Activated naive CD8-positive, alpha-beta T cell (primary cell): Measurements from ENCODE around the gene HLF.
A peak's percentile ranks its signal among the peaks of the same experiment; 100 is the strongest.

Experiments
- H3K27ac Mint-ChIP-seq: one replicate; pipeline ENCODE4 v1.8.0; 2021; ENCODE audit warnings: mixed read lengths
- H3K27me3 Mint-ChIP-seq: one replicate; pipeline ENCODE4 v1.8.0; 2021; ENCODE audit warnings: mixed read lengths
- H3K36me3 Mint-ChIP-seq: one replicate; pipeline ENCODE4 v1.8.0; 2021; ENCODE audit warnings: mixed read lengths
- H3K4me1 Mint-ChIP-seq: one replicate; pipeline ENCODE4 v1.8.0; 2021; ENCODE audit warnings: low read depth, mixed read lengths
- H3K4me3 Mint-ChIP-seq: one replicate; pipeline ENCODE4 v1.8.0; 2021; ENCODE audit warnings: mild to moderate bottlenecking, mixed read lengths
- H3K9me3 Mint-ChIP-seq: one replicate; pipeline ENCODE4 v1.8.0; 2021; ENCODE audit warnings: low read depth, mixed read lengths

HLF gene

DNA sequence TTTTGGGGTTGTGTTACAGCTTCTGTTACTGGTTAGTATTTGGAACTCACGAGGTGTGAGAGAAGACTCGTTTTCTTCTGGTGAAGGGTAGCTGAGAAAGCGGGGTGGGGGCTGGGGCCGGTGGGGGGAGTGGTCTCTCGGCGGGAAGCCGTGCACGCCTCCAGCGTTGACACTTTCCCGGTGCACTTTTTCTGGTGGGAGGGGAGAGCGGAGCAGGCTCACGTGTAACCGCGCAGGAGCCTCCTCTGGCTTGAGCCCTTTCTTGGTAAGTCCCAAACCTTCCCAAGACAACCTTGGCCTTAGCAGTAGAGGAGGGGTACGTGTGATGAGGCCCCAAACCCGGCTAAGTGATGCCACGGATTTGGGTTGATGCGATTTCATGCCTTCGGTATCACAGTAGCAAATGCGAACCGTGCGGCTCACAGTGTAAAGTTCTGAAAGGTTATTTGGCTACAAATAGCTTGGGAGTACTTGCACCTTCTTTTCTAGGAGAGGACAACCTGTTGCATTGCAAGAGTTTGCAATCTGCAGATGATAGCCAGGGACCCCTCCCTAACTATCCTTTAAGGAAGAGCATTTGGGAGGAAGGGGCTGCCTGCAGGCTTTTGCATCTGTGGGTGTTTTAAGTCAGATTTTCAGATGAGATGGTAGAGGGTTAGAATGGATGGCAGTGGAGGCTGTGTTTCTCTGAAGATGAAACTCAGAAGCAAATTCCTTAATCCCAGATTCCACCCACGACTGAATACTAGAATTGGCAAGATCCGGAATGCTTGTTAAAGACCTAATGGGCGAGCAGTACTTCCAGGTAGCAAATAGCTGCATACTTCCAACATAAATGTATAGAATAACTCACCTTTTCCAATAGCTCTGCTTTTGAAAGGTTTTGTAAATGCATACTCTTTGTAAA is 1.5 kb downstream of the HLF start:
- Mint-ChIP-seq H3K36me3 (no peaks in the 10 kb centered on the region), H3K4me1 (peaks cover 16% of the 10 kb centered on the region), H3K4me3 (peak overlapping the region; percentile 54), H3K27ac (no peak overlapping the region), H3K9me3 (no peaks in the 10 kb centered on the region), H3K27me3 (peaks cover 35% of the 10 kb centered on the region)

GRCh38 chr17:55266958-55267688 is 2.4 kb downstream of the HLF start:
- Mint-ChIP-seq H3K27ac (no peak overlapping the region), H3K9me3 (no peaks in the 10 kb centered on the region), H3K27me3 (peaks cover 32% of the 10 kb centered on the region), H3K36me3 (no peaks in the 10 kb centered on the region), H3K4me3 (no peak overlapping the region), H3K4me1 (peaks cover 18% of the 10 kb centered on the region)

DNA sequence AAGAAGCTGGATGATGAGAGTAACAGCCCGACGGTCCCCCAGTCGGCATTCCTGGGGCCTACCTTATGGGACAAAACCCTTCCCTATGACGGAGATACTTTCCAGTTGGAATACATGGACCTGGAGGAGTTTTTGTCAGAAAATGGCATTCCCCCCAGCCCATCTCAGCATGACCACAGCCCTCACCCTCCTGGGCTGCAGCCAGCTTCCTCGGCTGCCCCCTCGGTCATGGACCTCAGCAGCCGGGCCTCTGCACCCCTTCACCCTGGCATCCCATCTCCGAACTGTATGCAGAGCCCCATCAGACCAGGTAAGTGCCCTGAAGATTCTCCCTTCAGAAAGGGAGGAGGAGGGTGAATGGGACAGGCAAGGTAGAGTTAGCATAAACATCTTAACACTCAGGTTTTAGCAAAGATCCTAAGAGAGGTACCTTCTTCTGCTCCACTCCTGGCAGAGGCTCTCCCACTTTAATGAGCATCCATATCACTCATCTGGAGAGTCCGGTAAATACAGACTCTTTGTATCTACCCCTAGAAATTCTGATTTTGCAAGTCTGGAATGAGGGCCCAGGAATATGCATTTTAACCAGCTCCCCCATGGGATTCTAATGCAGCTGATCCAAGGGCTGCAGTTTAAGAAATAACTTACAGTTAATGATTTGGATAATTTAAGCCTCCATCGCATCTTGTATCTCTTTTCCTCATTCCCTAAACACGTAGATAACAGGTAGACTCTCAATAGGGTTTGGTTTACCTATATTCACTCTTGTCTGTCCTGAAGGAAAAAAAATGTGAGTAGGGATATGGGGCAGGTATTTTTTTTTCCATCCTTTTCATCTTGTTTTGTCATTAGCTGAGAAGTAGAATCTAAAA is 3.3 kb downstream of the HLF start:
- H3K9me3 Mint-ChIP-seq, result no peaks in the 10 kb centered on the region
- H3K27ac Mint-ChIP-seq, result no peak overlapping the region
- no peaks in the 10 kb centered on the region for H3K36me3 Mint-ChIP-seq
- H3K27me3 Mint-ChIP-seq, result peaks cover 29% of the 10 kb centered on the region
- H3K4me3 Mint-ChIP-seq, result no peak overlapping the region
- H3K4me1 Mint-ChIP-seq, result peaks cover 18% of the 10 kb centered on the region

DNA sequence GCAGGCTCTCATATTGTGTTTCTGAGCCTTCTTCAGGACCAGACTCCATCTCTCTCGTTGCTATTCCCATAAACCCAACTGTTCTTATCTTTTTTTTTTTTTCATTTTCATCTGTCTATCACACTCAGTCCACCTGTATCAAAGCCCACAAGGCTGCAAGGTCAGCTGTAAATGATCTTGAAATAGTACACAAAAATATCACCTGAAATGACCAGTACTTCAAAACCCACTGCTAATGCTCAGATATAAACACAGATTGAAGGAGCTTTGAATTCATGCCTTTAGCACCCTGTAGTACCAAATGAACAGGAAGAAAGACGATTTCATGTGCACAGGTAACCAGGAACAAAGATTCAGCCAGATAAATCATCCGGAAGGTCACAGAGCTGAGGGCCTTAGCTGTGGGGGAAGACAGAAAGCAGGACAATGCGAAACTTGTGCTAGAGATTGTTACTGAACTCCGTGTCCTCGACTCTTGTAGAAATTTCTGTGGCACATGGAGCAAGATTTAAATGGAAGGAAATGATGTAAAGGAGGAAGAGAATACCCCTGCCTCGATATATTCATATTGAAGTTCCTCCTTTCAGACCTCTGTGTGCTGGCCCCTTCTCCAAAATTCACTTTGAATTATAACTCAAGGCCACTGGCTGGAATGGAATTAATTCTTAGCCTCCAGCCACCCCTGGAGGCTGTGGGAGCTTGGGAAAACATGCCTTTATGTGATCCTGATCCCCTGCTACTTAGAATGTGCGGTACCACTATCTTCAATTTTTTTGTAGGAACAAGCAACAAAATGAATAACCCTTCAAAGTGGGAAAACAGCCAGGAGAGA is 4.1 kb downstream of the HLF start:
- Mint-ChIP-seq H3K27me3 (peaks cover 29% of the 10 kb centered on the region), H3K4me1 (peaks cover 11% of the 10 kb centered on the region), H3K36me3 (no peaks in the 10 kb centered on the region), H3K4me3 (no peak overlapping the region), H3K27ac (no peak overlapping the region), H3K9me3 (no peaks in the 10 kb centered on the region)

DNA sequence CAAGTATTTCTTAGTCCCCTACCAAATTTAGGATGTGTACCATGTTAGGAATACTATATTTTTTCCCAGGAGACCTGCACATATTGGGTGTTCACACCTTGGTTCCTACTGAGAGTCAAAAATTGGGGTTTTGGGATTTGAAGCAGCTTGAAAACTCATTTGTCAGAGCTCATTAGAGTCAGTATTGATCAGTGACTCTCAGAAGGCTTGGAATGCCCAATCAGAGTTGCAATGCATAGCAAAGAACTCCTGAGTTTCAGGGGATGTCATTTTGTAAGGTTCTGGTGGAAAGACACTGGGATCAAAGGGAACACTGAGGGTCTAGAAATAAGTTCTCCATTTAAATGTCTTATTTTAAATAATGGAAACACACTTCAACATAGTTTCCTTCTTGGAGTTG is 5.1 kb downstream of the HLF start:
- no peaks in the 10 kb centered on the region for H3K9me3 Mint-ChIP-seq
- no peaks in the 10 kb centered on the region for H3K36me3 Mint-ChIP-seq
- H3K27ac Mint-ChIP-seq, result no peak overlapping the region
- peaks cover 4% of the 10 kb centered on the region for H3K4me1 Mint-ChIP-seq
- peaks cover 25% of the 10 kb centered on the region for H3K27me3 Mint-ChIP-seq
- no peak overlapping the region for H3K4me3 Mint-ChIP-seq

DNA sequence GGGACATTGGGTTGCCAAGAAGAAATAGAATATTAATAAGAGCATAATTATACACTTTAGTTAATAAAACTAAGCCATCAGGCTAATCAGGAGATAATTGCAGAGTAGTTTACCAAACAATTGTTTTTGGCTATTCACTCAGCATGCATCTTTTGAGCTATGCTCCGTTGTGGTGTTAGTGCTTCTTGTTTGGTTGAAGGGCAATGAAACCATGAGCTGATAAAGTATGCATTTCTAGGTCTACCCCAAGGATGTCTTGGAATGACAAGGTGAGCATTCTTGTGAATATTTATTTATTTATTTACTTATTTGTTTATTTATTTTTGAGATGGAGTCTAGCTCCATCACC is 6.4 kb downstream of the HLF start:
- Mint-ChIP-seq H3K4me3 (no peak overlapping the region), H3K36me3 (no peaks in the 10 kb centered on the region), H3K27ac (no peak overlapping the region), H3K27me3 (peaks cover 25% of the 10 kb centered on the region), H3K9me3 (no peaks in the 10 kb centered on the region), H3K4me1 (peaks cover 3% of the 10 kb centered on the region)

DNA sequence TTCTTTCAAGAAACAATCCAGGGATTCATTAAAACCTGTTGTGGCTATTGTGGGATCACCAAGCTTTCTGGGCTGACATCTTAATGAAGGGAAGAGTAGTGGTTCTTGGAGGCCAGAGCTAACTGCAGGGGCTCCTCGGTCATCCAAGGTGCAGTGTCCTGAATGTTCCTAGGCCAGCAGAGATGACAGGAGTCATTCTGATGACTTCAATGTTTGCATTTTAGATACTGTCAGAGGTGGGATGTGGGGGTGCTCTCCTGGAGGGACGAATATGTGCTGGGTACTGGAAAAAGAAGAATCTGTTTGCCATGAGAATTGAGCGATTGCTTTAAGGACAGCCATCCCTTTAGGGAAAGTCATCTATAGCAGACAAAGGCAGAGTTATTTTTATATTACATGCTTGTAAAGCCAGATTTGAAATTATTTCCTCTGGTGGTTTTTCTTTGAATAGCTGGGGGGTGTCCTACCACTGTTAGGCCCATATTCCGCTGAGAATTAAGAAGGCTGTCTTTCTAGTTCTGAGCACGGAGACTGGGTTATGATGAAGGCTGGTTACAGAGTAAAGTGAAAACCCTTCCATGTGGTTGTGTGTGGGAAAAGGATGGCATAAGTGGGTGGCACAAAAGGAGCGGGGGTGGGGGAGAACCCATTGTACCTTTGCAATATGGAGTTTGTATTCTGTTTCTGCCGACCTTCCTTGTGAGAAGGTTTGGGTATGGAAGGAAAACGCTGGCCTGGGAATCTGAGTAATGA is 7.4 kb downstream of the HLF start:
- no peak overlapping the region for H3K4me3 Mint-ChIP-seq
- H3K36me3 Mint-ChIP-seq, result no peaks in the 10 kb centered on the region
- no peaks in the 10 kb centered on the region for H3K9me3 Mint-ChIP-seq
- H3K27ac Mint-ChIP-seq, result no peak overlapping the region
- H3K4me1 Mint-ChIP-seq, result peaks cover 2% of the 10 kb centered on the region
- H3K27me3 Mint-ChIP-seq, result peaks cover 25% of the 10 kb centered on the region

DNA sequence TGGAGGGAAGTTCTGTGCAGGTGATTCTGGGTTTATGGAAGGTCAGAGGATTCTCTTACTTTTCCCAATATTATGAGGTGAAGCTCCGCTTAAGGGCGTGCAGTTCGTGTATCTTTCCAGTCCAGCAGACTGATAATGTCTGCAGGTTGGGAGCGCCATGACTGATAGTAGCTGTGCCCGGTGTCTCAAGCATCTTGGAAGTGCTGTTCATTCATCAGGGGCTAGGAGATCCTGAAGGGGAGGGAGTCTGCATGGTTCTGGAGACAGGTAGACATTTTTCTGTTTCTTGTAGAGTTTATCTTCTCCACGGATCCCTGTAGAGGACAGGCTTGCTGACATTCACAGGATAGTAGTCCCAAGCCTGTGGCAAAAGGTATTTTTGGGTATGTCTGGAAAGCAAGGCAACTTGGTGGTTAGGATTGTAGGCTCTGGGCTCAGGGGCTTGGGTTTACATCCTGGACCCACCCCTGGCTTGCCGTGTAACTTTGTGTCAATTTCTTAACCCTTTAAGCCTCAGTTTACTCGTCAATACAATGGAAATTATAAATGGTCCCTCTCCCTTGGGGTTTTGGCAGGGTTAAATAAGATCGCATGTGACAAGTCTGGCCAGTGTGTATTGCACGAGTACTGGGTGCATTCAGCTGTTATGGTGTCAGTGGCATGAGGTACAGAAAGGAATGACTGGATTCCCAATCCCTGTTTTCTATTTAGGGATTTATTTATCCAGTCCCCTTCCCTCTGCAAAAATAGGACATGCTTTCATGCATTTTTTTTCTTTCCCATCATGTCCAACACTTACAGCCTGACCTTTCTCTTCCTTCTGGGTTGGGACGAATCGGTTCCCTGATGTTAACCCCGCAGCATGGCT is 8.2 kb downstream of the HLF start:
- H3K27me3 Mint-ChIP-seq, result peaks cover 24% of the 10 kb centered on the region
- no peak overlapping the region for H3K4me3 Mint-ChIP-seq

GRCh38 chr17:55273579-55274354 is 9.0 kb downstream of the HLF start:
- no peak overlapping the region for H3K4me3 Mint-ChIP-seq
- peaks cover 24% of the 10 kb centered on the region for H3K27me3 Mint-ChIP-seq
- no peak overlapping the region for H3K27ac Mint-ChIP-seq
- H3K4me1 Mint-ChIP-seq, result peaks cover 2% of the 10 kb centered on the region
- no peaks in the 10 kb centered on the region for H3K36me3 Mint-ChIP-seq
- H3K9me3 Mint-ChIP-seq, result no peaks in the 10 kb centered on the region

More for the DNA sequence above, 8.2 kb downstream of the HLF start:
- Mint-ChIP-seq H3K36me3 (no peaks in the 10 kb centered on the region), H3K9me3 (no peaks in the 10 kb centered on the region), H3K27ac (no peak overlapping the region), H3K4me1 (peaks cover 2% of the 10 kb centered on the region)

DNA sequence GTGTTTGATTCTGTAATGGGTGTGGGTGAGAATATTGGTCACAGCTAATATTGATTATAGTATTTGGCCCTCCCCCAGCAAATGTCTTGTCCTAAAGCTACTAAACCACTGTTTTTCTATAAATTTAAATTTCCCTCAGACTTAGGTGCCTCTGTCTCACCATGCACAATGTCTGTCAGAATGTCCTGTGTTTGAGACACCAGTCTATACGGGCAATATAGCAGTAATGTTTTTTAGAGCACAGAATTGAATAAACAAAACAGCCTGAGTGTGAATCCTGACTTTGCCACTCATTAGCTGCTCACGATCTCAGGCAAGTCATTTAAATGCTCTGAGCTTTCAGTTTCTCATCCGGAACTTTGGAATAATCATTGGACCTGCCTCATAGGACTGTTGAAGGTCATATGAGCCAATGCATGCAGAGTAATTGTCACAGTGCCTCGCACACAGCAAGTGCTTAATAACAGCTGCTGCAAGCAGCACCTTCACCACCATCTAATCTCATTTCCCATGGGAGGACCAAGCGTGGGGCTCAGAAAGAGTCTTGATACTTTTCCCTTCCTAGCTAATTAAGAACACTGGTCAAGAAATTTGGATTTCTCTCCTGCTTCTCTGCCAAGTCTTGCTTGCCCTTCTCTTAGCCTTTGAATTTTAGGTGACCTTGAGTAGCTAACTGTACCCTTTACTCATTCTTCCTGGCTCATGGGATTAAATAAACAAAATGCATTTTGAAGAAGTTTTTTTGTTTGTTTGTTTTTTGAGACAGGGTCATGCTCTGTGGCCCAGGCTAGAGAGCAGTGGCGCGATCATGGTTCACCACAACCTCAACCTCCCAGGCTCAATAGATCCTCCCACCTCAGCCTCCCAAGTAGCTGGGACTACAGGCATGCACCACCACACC is 9.8 kb downstream of the HLF start:
- no peak overlapping the region for H3K4me3 Mint-ChIP-seq
- no peak overlapping the region for H3K27ac Mint-ChIP-seq
- H3K36me3 Mint-ChIP-seq, result no peaks in the 10 kb centered on the region
- H3K4me1 Mint-ChIP-seq, result peaks cover 2% of the 10 kb centered on the region
- H3K9me3 Mint-ChIP-seq, result no peaks in the 10 kb centered on the region
- peaks cover 20% of the 10 kb centered on the region for H3K27me3 Mint-ChIP-seq

DNA sequence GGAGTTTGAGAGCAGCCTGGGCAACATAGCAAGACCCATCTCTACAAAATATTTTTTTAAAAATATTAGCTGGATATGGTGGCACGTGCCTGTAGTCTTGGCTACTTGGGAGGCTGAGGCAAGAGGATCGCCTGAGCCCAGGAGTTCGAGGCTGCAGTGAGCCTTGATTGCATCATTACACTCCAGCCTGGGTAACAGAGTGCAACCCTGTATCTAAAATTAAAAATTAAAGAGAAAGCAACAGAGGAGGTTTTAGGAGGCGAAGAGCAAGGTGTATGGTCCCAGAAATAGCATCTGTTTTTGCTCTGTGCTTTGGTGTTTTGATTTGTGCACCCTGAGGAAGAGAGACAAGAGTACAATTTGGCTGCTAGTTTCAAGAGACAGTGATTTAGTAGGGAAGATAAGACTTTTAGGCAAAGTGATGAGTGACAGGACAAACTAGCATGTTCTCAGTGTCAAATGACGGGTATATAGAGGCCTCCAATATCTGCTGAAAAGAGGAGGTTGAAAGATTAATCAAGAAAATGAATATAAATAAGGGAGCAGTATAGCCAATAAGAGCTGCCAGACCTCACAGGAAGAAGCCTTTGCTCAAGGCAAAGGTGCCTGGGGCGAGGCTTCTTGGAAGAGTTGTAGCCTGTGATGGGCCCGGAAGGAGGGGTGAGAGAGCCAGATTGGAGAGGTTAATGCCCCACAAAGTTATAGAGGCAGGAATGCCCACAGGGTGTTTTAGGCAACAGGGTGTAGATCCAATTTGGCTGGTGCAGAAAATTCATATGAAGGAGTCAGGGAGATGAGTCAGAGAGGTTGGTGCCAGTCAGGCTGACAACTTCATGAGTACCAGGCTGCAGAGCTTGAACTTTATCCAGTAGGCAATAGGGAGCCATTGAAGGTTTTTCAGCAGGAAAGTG is 11.4 kb downstream of the HLF start:
- H3K27ac Mint-ChIP-seq, result no peak overlapping the region
- no peaks in the 10 kb centered on the region for H3K36me3 Mint-ChIP-seq
- H3K27me3 Mint-ChIP-seq, result peaks cover 10% of the 10 kb centered on the region
- H3K9me3 Mint-ChIP-seq, result no peaks in the 10 kb centered on the region
- peaks cover 2% of the 10 kb centered on the region for H3K4me1 Mint-ChIP-seq
- H3K4me3 Mint-ChIP-seq, result no peak overlapping the region
